A673 (cell line): ENCODE results near the gene CCHCR1.

ENCODE experiments used
- CTCF ChIP-seq: fragments of 300-800, 200-600 bp; sonication (generic); conservative IDR thresholded peaks from 2 replicates; pipeline ENCODE4 v1.5.1; 2017; ENCODE audit warnings: low read depth, mild to moderate bottlenecking, antibody characterized with exemption, low read length, moderate library complexity, mixed read lengths
- EZH2 ChIP-seq: fragments of 200-600 bp; sonication (generic); IDR thresholded peaks from 2 replicates; pipeline ENCODE4 v1.6.1; 2017; ENCODE audit warnings: borderline replicate concordance, low read depth, mild to moderate bottlenecking, mixed read lengths, antibody characterized with exemption, low read length; ENCODE audit not compliant: poor library complexity, severe bottlenecking

GRCh38 chr6:31096656-31097055 is 60.9 kb downstream of the CCHCR1 start:
- TF ChIP-seq CTCF, result no peak
- no peak for TF ChIP-seq EZH2
